Erythroblast (primary cell): ENCODE data around the gene ZNF521.

Experiments used
- GATA1 ChIP-seq: IDR thresholded peaks from 2 replicates; pipeline ENCODE4 v1.6.1; 2011; ENCODE audit warnings: low read depth, mild to moderate bottlenecking, control low read depth, low read length, moderate library complexity
- POLR2A ChIP-seq: IDR thresholded peaks from 2 replicates; pipeline ENCODE4 v1.6.1; 2011; ENCODE audit warnings: mild to moderate bottlenecking, low read length

GRCh38 chr18:25334588-25334987 lies 17.4 kb downstream of the ZNF521 start:
- no peak for TF ChIP-seq POLR2A
- TF ChIP-seq GATA1, result no peak
